HFF-Myc (cell line): ENCODE data around the gene NEBL.

Experiments
- DNase-seq: peaks from one replicate; pipeline ENCODE4 v3.0.0-alpha.2; 2011; ENCODE audit warnings: low read depth; ENCODE audit errors: extremely low read depth
- H3K4me3 ChIP-seq: replicated peaks from 2 replicates; pipeline ENCODE4 v1.5.1; 2011; ENCODE audit warnings: low read depth, mild to moderate bottlenecking, control low read depth, low read length
- CTCF ChIP-seq: IDR thresholded peaks from 2 replicates; pipeline ENCODE4 v1.5.1; 2012; ENCODE audit warnings: mild to moderate bottlenecking, low read depth, low read length, control low read depth; ENCODE audit errors: missing control alignments

NEBL gene

DNA sequence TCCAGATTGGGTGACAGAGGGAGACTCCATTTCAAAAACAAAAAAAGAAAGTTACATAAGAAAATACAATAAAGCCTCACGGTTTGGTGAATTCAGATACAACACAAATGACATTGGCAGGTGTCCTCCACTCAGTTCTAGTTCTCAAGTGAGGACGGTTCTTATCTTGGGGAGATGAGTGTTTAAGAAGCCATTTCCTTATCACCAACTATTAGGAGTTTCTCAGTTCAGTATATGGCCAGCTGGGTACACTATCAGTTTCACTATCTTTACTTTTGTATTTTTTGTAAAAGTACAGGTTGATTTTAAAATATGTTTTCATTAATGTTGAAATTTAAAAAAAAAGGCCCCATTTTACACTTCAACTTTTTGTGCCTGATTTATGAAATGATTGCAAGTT, 36.6 kb upstream of the NEBL start:
- H3K4me3 ChIP-seq = no peak overlapping the region
- no peak for TF ChIP-seq CTCF
- DNase-seq = no peak

DNA sequence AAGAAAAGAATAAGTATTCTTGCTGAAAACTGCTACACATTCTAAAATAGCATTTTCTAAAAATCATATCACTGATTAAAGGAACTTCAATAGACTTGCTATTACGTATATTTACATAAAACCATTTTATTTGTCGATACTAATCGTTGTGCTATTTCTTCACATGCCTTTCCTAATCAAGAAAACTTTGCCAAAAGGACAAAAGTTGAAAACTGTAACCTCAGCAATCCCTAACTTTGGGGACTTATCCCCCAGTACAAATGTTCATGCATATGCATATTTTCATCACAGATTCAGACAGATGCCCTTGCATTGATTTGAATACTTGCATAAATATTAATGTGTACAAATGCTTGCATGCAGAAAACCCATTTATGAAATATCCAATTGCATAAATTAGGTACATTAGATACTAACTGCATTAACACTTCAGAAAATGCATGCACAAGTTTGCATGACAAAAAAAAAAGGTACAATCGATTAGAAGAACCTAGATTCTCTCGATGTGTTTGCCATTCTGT, 35.6 kb upstream of the NEBL start:
- no peak for TF ChIP-seq CTCF
- DNase-seq = no peak
- H3K4me3 ChIP-seq = no peak overlapping the region

- TF ChIP-seq CTCF = no peak
- H3K4me3 ChIP-seq = no peak overlapping the region
- no peak for DNase-seq
Observed at GRCh38 chr10:20931156-20931795, 34.2 kb upstream of the NEBL start.

DNA sequence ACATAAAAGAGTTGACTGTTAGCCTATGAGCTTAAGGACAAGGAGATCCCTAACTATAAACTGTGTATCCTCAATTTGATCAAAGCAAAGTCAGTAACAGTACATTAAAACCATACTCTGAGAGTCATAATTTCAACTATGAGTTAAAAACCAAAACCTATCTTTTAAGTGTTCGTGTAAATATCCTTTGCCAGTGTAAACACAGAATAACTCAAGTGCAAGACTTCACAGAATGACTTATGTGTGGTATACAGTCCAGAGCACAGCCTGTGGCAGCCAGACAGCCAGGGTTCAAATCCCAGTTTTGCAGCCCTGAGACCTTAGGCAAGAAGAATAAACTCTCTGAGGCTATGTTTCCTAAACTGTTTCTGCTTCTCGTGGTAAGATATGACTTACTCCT, 30.3 kb upstream of the NEBL start:
- no peak overlapping the region for H3K4me3 ChIP-seq
- no peak for DNase-seq
- no peak for TF ChIP-seq CTCF

DNA sequence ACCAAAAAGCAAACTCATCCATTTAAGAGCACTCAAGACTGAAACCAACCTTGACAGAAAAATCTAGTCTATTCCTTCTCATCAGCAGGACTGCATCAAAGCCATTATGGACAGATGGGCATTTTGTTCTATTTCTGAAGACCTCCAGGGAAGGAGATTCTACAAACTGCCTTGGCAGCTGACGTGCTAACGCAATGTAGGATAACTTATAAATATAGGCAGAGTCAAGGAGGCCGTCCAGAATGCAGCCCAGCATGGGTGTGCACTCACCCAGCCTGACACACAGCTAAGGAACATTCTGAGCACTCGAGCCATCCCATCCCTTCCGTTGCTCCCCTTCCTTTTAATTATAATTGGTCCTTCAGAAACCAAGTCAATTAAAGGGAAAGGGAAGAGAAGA, 25.3 kb upstream of the NEBL start:
- no peak for DNase-seq
- no peak overlapping the region for H3K4me3 ChIP-seq
- TF ChIP-seq CTCF = no peak

DNA sequence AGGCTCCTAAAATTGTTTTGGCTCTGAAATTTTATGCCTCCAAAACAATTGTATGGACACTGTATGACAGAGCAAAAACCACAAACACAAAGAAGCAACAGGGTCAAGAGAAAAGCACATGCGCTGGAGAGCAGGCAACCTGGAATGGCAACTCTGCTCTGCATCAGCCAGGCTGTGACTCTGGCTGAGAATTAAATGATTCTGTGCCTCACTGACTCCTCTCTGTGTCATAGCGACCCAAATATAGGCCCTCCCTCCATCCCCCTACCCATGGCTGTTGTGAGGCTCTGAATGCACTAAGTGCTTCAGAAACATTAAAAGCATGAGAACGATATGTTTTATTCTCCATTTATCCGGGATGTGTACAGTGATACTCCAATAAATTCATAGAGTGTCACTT, 24.9 kb upstream of the NEBL start:
- no peak for DNase-seq
- H3K4me3 ChIP-seq = no peak overlapping the region
- no peak for TF ChIP-seq CTCF

- DNase-seq = no peak
- TF ChIP-seq CTCF = no peak
Observed at GRCh38 chr10:20920061-20920460, 22.9 kb upstream of the NEBL start.

More at GRCh38 chr10:20920061-20920460, 22.9 kb upstream of the NEBL start:
- H3K4me3 ChIP-seq = no peak overlapping the region
